Activated naive CD4-positive, alpha-beta T cell treated with anti-CD3 and anti-CD28 coated beads for 36 hours (primary cell): ENCODE data around the gene MROH2A. TPM values are rescaled to one million over a fixed set of nuclear protein-coding genes. Genes with fewer than 3 reads are reported as not detected.

Experiments used
- CTCF ChIA-PET: fragments of 350-600 bp; sonication (Branson Sonifier 250); formaldehyde crosslinking; loops from one replicate; lab custom pipeline; 2021; ENCODE audit warnings: antibody characterized with exemption; lab: Charles Lee
- DNase-seq: peaks from one replicate; pipeline ENCODE4 v3.0.0-alpha.2; 2020
- H3K27ac Mint-ChIP-seq: one replicate; pipeline ENCODE4 v1.8.0; 2021; ENCODE audit warnings: mild to moderate bottlenecking, mixed read lengths
- H3K27me3 Mint-ChIP-seq: one replicate; pipeline ENCODE4 v1.8.0; 2021; ENCODE audit warnings: low read depth, mixed read lengths
- H3K36me3 Mint-ChIP-seq: one replicate; pipeline ENCODE4 v1.8.0; 2021; ENCODE audit warnings: low read depth, mixed read lengths
- H3K4me1 Mint-ChIP-seq: one replicate; pipeline ENCODE4 v1.8.0; 2021; ENCODE audit warnings: low read depth, mixed read lengths
- H3K4me3 Mint-ChIP-seq: one replicate; pipeline ENCODE4 v1.8.0; 2021; ENCODE audit warnings: mild to moderate bottlenecking, moderate library complexity, mixed read lengths
- H3K9me3 Mint-ChIP-seq: one replicate; pipeline ENCODE4 v1.8.0; 2021; ENCODE audit warnings: mixed read lengths
- intact Hi-C: fragments of 100-400 bp; cut with micrococcal nuclease; formaldehyde crosslinking; loops from one replicate; pipeline ENCODE4 v1.15.1; 2023
- total RNA-seq, 2 experiments: library from RNA; stranded (reverse); gene quantifications; one replicate each; pipeline ENCODE4 v1.2.3, GENCODE V29; 2021

Gene MROH2A
- total RNA-seq, 2 experiments from 2014 or later: not detected

- Mint-ChIP-seq H3K27me3 (peaks cover 10% of the 10 kb centered on the region), H3K36me3 (no peaks in the 10 kb centered on the region), H3K4me3 (no peak overlapping the region), H3K27ac (no peak overlapping the region), H3K4me1 (no peaks in the 10 kb centered on the region), H3K9me3 (peaks cover 7% of the 10 kb centered on the region)
- intact Hi-C loops: no loop called here
- no peak for DNase-seq
- CTCF ChIA-PET: no interaction called here
These were observed 6.0 kb upstream of the MROH2A start for GRCh38 chr2:233772153-233772552.

GRCh38 chr2:233772583-233772982 is 5.5 kb upstream of the MROH2A start:
- no peak overlapping the region for H3K4me3 Mint-ChIP-seq
- H3K27ac Mint-ChIP-seq: no peak overlapping the region
- H3K27me3 Mint-ChIP-seq: peaks cover 7% of the 10 kb centered on the region
- intact Hi-C loops: no loop called here
- H3K9me3 Mint-ChIP-seq: peaks cover 9% of the 10 kb centered on the region
- no peaks in the 10 kb centered on the region for H3K36me3 Mint-ChIP-seq
- H3K4me1 Mint-ChIP-seq: no peaks in the 10 kb centered on the region
- CTCF ChIA-PET: no interaction called here
- DNase-seq: no peak

GRCh38 chr2:233773854-233774253 is 4.3 kb upstream of the MROH2A start:
- no peaks in the 10 kb centered on the region for H3K36me3 Mint-ChIP-seq
- no peak overlapping the region for H3K4me3 Mint-ChIP-seq
- intact Hi-C loops: no loop called here
- peaks cover 9% of the 10 kb centered on the region for H3K9me3 Mint-ChIP-seq
- H3K4me1 Mint-ChIP-seq: no peaks in the 10 kb centered on the region
- CTCF ChIA-PET: interaction anchor here (0.6 kb wide), 1 partner anchor 1520 kb away, joined by 4 read pairs; no protein-coding TSS in a partner anchor
- H3K27me3 Mint-ChIP-seq: peaks cover 5% of the 10 kb centered on the region
- no peak overlapping the region for H3K27ac Mint-ChIP-seq
- no peak for DNase-seq

GRCh38 chr2:233775414-233775813 is 2.7 kb upstream of the MROH2A start:
- DNase-seq: no peak
- Mint-ChIP-seq H3K9me3 (peaks cover 9% of the 10 kb centered on the region), H3K27ac (no peak overlapping the region), H3K4me3 (no peak overlapping the region), H3K27me3 (peaks cover 3% of the 10 kb centered on the region), H3K4me1 (no peaks in the 10 kb centered on the region), H3K36me3 (no peaks in the 10 kb centered on the region)
- CTCF ChIA-PET: no interaction called here
- intact Hi-C loops: no loop called here

GRCh38 chr2:233779722-233780121 is 1.6 kb downstream of the MROH2A start:
- no peak for DNase-seq
- Mint-ChIP-seq H3K4me1 (no peaks in the 10 kb centered on the region), H3K27ac (no peak overlapping the region), H3K27me3 (peaks cover 7% of the 10 kb centered on the region), H3K4me3 (no peak overlapping the region), H3K36me3 (no peaks in the 10 kb centered on the region), H3K9me3 (peaks cover 9% of the 10 kb centered on the region)
- CTCF ChIA-PET: no interaction called here
- intact Hi-C loops: no loop called here

- Mint-ChIP-seq H3K27me3 (peaks cover 6% of the 10 kb centered on the region), H3K4me3 (no peak overlapping the region), H3K27ac (no peak overlapping the region), H3K9me3 (peaks cover 9% of the 10 kb centered on the region), H3K4me1 (no peaks in the 10 kb centered on the region), H3K36me3 (no peaks in the 10 kb centered on the region)
- intact Hi-C loops: no loop called here
- no peak for DNase-seq
- CTCF ChIA-PET: no interaction called here
These were observed 2.6 kb downstream of the MROH2A start for GRCh38 chr2:233780771-233781170.

GRCh38 chr2:233789554-233789953 is 11.4 kb downstream of the MROH2A start:
- peaks cover 7% of the 10 kb centered on the region for H3K9me3 Mint-ChIP-seq
- no peak for DNase-seq
- CTCF ChIA-PET: no interaction called here
- no peaks in the 10 kb centered on the region for H3K4me1 Mint-ChIP-seq
- H3K27ac Mint-ChIP-seq: no peak overlapping the region
- H3K36me3 Mint-ChIP-seq: no peaks in the 10 kb centered on the region
- H3K27me3 Mint-ChIP-seq: peaks cover 6% of the 10 kb centered on the region
- intact Hi-C loops: no loop called here
- H3K4me3 Mint-ChIP-seq: no peak overlapping the region

GRCh38 chr2:233791151-233791882 is 13.2 kb downstream of the MROH2A start:
- H3K4me1 Mint-ChIP-seq: no peaks in the 10 kb centered on the region
- CTCF ChIA-PET: interaction anchor here (1.3 kb wide), 1 partner anchor 80 kb away, joined by 3 read pairs; no protein-coding TSS in a partner anchor
- H3K27me3 Mint-ChIP-seq: no peaks in the 10 kb centered on the region
- no peak overlapping the region for H3K4me3 Mint-ChIP-seq
- H3K36me3 Mint-ChIP-seq: no peaks in the 10 kb centered on the region
- H3K9me3 Mint-ChIP-seq: peaks cover 1% of the 10 kb centered on the region
- no peak overlapping the region for H3K27ac Mint-ChIP-seq
- intact Hi-C loops: no loop called here
- DNase-seq: no peak

- Mint-ChIP-seq H3K27me3 (no peaks in the 10 kb centered on the region), H3K36me3 (no peaks in the 10 kb centered on the region), H3K4me1 (no peaks in the 10 kb centered on the region), H3K9me3 (no peaks in the 10 kb centered on the region), H3K4me3 (no peak overlapping the region), H3K27ac (no peak overlapping the region)
- intact Hi-C loops: no loop called here
- CTCF ChIA-PET: no interaction called here
- no peak for DNase-seq
These were observed 13.8 kb downstream of the MROH2A start for GRCh38 chr2:233791883-233792329.

- no peaks in the 10 kb centered on the region for H3K27me3 Mint-ChIP-seq
- H3K27ac Mint-ChIP-seq: no peak overlapping the region
- no peak for DNase-seq
- no peak overlapping the region for H3K4me3 Mint-ChIP-seq
- no peaks in the 10 kb centered on the region for H3K9me3 Mint-ChIP-seq
- H3K36me3 Mint-ChIP-seq: no peaks in the 10 kb centered on the region
- intact Hi-C loops: no loop called here
- CTCF ChIA-PET: no interaction called here
- H3K4me1 Mint-ChIP-seq: no peaks in the 10 kb centered on the region
These were observed 14.6 kb downstream of the MROH2A start for GRCh38 chr2:233792720-233793119.

- H3K27ac Mint-ChIP-seq: no peak overlapping the region
- H3K36me3 Mint-ChIP-seq: no peaks in the 10 kb centered on the region
- H3K27me3 Mint-ChIP-seq: no peaks in the 10 kb centered on the region
- no peak for DNase-seq
- H3K9me3 Mint-ChIP-seq: no peaks in the 10 kb centered on the region
- H3K4me3 Mint-ChIP-seq: no peak overlapping the region
- CTCF ChIA-PET: no interaction called here
- H3K4me1 Mint-ChIP-seq: no peaks in the 10 kb centered on the region
- intact Hi-C loops: no loop called here
These were observed 15.5 kb downstream of the MROH2A start for GRCh38 chr2:233793465-233794127.

- H3K9me3 Mint-ChIP-seq: no peaks in the 10 kb centered on the region
- H3K36me3 Mint-ChIP-seq: no peaks in the 10 kb centered on the region
- CTCF ChIA-PET: no interaction called here
- H3K4me1 Mint-ChIP-seq: no peaks in the 10 kb centered on the region
- no peaks in the 10 kb centered on the region for H3K27me3 Mint-ChIP-seq
- intact Hi-C loops: no loop called here
- H3K4me3 Mint-ChIP-seq: no peak overlapping the region
- no peak overlapping the region for H3K27ac Mint-ChIP-seq
- DNase-seq: no peak
These were observed 16.1 kb downstream of the MROH2A start for GRCh38 chr2:233794128-233794658.

- Mint-ChIP-seq H3K4me1 (no peaks in the 10 kb centered on the region), H3K4me3 (no peak overlapping the region), H3K9me3 (no peaks in the 10 kb centered on the region), H3K36me3 (no peaks in the 10 kb centered on the region), H3K27me3 (no peaks in the 10 kb centered on the region), H3K27ac (no peak overlapping the region)
- no peak for DNase-seq
- CTCF ChIA-PET: no interaction called here
- intact Hi-C loops: no loop called here
These were observed 17.6 kb downstream of the MROH2A start for GRCh38 chr2:233795735-233796171.
